Measurements from ENCODE around the gene ST6GAL1. TPM values are rescaled to one million over a fixed set of nuclear protein-coding genes. Genes with fewer than 3 reads are reported as not detected.
A peak's percentile ranks its signal among the peaks of the same experiment; 100 is the strongest.

The ST6GAL1 gene
- total RNA-seq, 2 experiments from 2014 or later = 84.6 to 99.2 TPM

DNA sequence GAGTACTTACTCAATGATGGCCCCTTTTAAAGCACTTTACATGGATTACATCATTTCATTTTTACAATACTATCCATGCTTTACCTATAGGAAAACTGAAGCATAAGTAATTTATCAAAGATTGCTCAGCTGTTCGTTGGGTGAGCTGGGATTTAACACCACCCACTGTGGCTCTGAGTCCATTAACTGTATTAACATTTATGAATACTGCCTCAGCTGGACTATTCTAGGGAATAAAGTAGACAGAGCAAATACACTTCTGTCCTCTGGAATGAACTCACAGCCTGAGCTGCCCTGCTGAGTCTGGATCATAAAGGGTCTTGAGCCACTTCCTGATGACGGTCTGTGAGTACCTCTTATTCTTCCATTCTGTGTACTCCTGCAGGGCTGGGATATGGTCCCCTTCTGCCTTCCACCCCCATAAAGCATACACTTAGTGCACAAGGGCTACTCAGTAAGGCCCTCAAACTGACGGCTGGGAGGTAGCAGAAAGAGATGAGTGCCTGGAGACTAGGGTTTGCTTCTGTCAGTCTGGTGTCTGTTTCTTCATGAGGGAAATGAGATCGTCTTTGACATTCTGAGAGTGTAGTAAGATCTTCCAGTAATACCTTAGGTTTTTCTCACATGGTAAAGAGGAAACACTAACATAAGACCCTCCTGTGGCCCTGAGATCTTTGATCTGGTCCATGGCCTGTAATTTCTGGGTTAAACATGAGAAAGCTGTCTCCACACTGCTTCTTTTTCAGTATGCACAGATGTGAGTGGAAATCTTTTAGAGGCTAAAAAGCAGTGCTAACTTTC is 12.6 kb upstream of the ST6GAL1 start:
- CTCF ChIA-PET = interaction anchor here (0.6 to 1.6 kb wide), 3 partner anchors 16 to 84 kb away, joined by 3 to 6 read pairs (median 3); no protein-coding TSS in a partner anchor
- intact Hi-C loops (cut with micrococcal nuclease) = no loop called here
- Mint-ChIP-seq H3K4me3 (no peak overlapping the region), H3K9me3 (no peaks in the 10 kb centered on the region), H3K27ac (peak overlapping the region; percentile 66), H3K36me3 (ENCODE audit: low read depth) (peaks cover 3% of the 10 kb centered on the region), H3K4me1 (ENCODE audit: low read depth) (peaks cover 42% of the 10 kb centered on the region), H3K27me3 (no peaks in the 10 kb centered on the region)
- peak; percentile 43 for ATAC-seq
- POLR2A ChIA-PET = no interaction called here
- TF ChIP-seq CTCF (IDR thresholded peaks at IDR 0.05) = no peak
- DNase-seq = no peak

DNA sequence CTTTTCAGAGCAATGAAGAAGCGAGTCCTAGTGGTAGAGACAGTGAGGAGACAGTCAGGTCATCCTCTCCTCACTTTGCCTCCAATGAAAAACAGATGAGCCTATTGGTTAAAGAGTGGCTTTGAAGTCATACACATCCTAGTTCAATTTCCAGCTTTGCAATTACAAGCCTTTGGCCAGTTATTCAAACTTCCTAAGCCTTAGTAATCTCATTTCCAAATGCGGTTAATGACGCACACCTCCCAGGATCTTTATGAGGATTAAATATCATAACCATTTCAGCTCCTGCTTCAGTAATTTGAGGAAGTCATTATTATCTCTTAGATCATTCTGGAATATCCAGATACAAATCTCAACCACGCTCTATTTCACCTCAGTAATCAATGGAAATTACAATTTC is 10.0 kb upstream of the ST6GAL1 start:
- POLR2A ChIA-PET = interaction anchor here (0.7 to 0.9 kb wide), 3 partner anchors 12 to 84 kb away, joined by 3 read pairs; no protein-coding TSS in a partner anchor

DNA sequence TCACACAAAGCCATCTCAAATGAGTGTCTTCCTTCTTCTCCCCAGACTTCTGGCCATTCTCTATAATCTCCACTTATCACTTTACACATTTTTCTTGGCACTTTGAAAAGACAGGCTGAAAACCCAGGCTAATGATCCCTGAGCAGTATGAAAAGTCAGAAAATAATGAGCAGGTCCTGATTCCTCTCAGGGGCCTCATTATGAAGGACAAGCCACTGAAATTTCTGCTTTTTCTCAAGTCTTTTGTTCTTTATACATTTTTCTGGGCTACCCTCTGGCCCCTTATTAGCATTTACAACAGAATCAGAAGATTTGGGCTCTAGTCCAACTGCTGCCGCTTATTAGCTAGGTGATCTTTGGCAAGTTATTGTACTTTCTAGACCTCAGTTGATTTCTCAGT is 9.5 kb upstream of the ST6GAL1 start:
- H3K27me3 Mint-ChIP-seq = no peaks in the 10 kb centered on the region
- no peaks in the 10 kb centered on the region for H3K9me3 Mint-ChIP-seq
- no peak for DNase-seq
- peaks cover 22% of the 10 kb centered on the region for H3K4me1 Mint-ChIP-seq (ENCODE audit: low read depth)
- H3K4me3 Mint-ChIP-seq = no peak overlapping the region
- H3K36me3 Mint-ChIP-seq (ENCODE audit: low read depth) = no peaks in the 10 kb centered on the region
- POLR2A ChIA-PET = no interaction called here
- TF ChIP-seq CTCF (IDR thresholded peaks at IDR 0.05) = no peak
- intact Hi-C loops (cut with micrococcal nuclease) = no loop called here
- no peak for ATAC-seq
- CTCF ChIA-PET = interaction anchor here (0.9 to 2.2 kb wide), 5 partner anchors 10 to 93 kb away, joined by 3 to 8 read pairs (median 3); partner anchors contain the start of gene ST6GAL1
- no peak overlapping the region for H3K27ac Mint-ChIP-seq

More for the DNA sequence above, 10.0 kb upstream of the ST6GAL1 start:
- H3K27me3 Mint-ChIP-seq = no peaks in the 10 kb centered on the region
- no peaks in the 10 kb centered on the region for H3K9me3 Mint-ChIP-seq
- peaks cover 27% of the 10 kb centered on the region for H3K4me1 Mint-ChIP-seq (ENCODE audit: low read depth)
- H3K36me3 Mint-ChIP-seq (ENCODE audit: low read depth) = no peaks in the 10 kb centered on the region
- ATAC-seq (no peak), DNase-seq (no peak)
- no peak overlapping the region for H3K27ac Mint-ChIP-seq
- no peak overlapping the region for H3K4me3 Mint-ChIP-seq
- TF ChIP-seq CTCF (IDR thresholded peaks at IDR 0.05) = no peak
- CTCF ChIA-PET = interaction anchor here (0.6 to 2.2 kb wide), 4 partner anchors 11 to 81 kb away, joined by 3 to 8 read pairs (median 5); partner anchors contain the start of gene ST6GAL1
- intact Hi-C loops (cut with micrococcal nuclease) = no loop called here

GRCh38 chr3:186921578-186921977 is 8.7 kb upstream of the ST6GAL1 start:
- Mint-ChIP-seq H3K27me3 (no peaks in the 10 kb centered on the region), H3K9me3 (no peaks in the 10 kb centered on the region), H3K36me3 (ENCODE audit: low read depth) (no peaks in the 10 kb centered on the region), H3K27ac (no peak overlapping the region), H3K4me1 (ENCODE audit: low read depth) (peaks cover 15% of the 10 kb centered on the region), H3K4me3 (no peak overlapping the region)
- DNase-seq (no peak), ATAC-seq (no peak)
- POLR2A ChIA-PET = no interaction called here
- intact Hi-C loops (cut with micrococcal nuclease) = no loop called here
- CTCF ChIA-PET = interaction anchor here (0.9 to 2.2 kb wide), 5 partner anchors 11 to 94 kb away, joined by 3 to 8 read pairs (median 3); no protein-coding TSS in a partner anchor
- TF ChIP-seq CTCF (IDR thresholded peaks at IDR 0.05) = no peak

DNA sequence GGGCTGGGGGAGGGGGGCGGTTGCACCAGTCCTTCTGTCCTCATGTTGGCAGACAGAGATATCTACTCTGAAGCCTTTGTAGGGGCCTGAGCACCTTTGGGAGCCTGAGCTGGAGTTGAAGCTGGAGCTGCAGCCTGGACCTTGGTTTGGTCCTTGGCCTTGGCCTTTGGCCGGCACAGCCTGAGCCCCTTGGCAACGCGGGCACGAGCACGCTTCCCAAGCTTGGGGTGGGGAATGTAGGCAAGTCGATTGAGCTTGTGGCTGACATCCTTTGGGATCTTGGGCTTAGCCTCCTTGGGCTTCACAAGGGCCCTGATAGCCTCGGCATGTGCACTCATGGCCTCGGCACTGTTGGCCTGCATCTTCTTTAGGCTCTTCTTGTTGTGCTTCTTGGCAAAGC is 8.1 kb upstream of the ST6GAL1 start:
- CTCF ChIA-PET = interaction anchor here (0.6 to 1.4 kb wide), 2 partner anchors 10 to 23 kb away, joined by 3 to 6 read pairs; no protein-coding TSS in a partner anchor
- intact Hi-C loops (cut with micrococcal nuclease) = no loop called here
- POLR2A ChIA-PET = interaction anchor here (1.5 kb wide), 1 partner anchor 9 kb away, joined by 4 read pairs; no protein-coding TSS in a partner anchor
- DNase-seq = no peak
- Mint-ChIP-seq H3K27ac (no peak overlapping the region), H3K36me3 (ENCODE audit: low read depth) (no peaks in the 10 kb centered on the region), H3K4me1 (ENCODE audit: low read depth) (peaks cover 12% of the 10 kb centered on the region), H3K27me3 (no peaks in the 10 kb centered on the region), H3K9me3 (no peaks in the 10 kb centered on the region), H3K4me3 (no peak overlapping the region)
- TF ChIP-seq CTCF (IDR thresholded peaks at IDR 0.05) = no peak
- ATAC-seq = no peak

Measured in activated CD8-positive, alpha-beta T cell treated with anti-CD3 and anti-CD28 coated beads for 36 hours (primary cell).